Measurements from ENCODE around the gene CD7.

Gene CD7

GRCh38 chr17:82325286-82326180 is 8.1 kb upstream of the CD7 start:
- Histone ChIP-seq H3K9me3 (ENCODE audit: control insufficient read depth, insufficient read depth, low read depth, low read length) (no peaks in the 10 kb centered on the region), H3K4me3 (ENCODE audit: low read depth, low read length) (no peak overlapping the region), H3K27me3 (ENCODE audit: control insufficient read depth, insufficient read depth, low read length) (peaks cover 45% of the 10 kb centered on the region), H3K36me3 (ENCODE audit: control insufficient read depth, insufficient read depth, low read length) (no peaks in the 10 kb centered on the region), H3K27ac (ENCODE audit: low read depth, low read length) (no peak overlapping the region), H3K4me1 (ENCODE audit: control insufficient read depth, insufficient read depth, low read length) (peaks cover 21% of the 10 kb centered on the region), H3K9ac (ENCODE audit: low read length) (no peak overlapping the region)

DNA sequence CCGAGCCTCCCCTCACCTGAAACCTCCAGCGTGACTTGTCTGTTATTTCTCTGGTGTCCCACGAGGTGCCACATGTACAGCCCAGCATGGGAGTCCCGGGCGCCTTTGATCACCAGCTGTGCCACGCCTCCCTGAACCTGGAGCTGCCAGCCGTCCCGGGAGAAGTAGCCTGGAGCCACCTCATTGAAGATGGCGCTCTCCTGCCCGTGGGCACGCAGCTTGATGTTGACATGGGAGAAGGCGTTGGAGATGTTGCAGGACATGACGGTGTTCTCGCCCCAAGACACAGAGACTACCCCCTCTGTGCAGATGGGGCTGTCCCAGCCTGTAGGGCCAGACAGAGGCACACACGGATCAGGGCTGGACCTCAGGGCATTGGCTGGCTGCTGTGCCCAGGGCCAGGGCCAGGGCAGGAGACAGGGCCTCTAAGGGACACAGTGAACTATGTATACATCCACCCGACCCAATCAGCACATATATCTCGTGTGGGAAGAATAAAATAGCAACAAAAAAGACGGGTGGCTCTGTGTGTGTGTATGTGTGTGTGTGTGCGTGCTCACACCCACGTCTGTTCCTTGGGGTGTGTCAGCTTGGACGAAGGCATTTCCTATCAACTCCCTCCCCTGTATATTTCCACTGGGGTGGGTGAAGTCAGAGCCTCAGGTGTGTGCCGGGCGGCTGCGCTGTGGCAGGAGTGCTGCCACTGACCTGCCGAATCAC is 7.3 kb upstream of the CD7 start:
- H3K4me3 ChIP-seq (ENCODE audit: low read depth, low read length): no peak overlapping the region
- no peak overlapping the region for H3K27ac ChIP-seq (ENCODE audit: low read depth, low read length)
- H3K36me3 ChIP-seq (ENCODE audit: control insufficient read depth, insufficient read depth, low read length): no peaks in the 10 kb centered on the region
- no peaks in the 10 kb centered on the region for H3K9me3 ChIP-seq (ENCODE audit: control insufficient read depth, insufficient read depth, low read depth, low read length)
- H3K9ac ChIP-seq (ENCODE audit: low read length): no peak overlapping the region
- H3K4me1 ChIP-seq (ENCODE audit: control insufficient read depth, insufficient read depth, low read length): peaks cover 21% of the 10 kb centered on the region
- H3K27me3 ChIP-seq (ENCODE audit: control insufficient read depth, insufficient read depth, low read length): peaks cover 37% of the 10 kb centered on the region

DNA sequence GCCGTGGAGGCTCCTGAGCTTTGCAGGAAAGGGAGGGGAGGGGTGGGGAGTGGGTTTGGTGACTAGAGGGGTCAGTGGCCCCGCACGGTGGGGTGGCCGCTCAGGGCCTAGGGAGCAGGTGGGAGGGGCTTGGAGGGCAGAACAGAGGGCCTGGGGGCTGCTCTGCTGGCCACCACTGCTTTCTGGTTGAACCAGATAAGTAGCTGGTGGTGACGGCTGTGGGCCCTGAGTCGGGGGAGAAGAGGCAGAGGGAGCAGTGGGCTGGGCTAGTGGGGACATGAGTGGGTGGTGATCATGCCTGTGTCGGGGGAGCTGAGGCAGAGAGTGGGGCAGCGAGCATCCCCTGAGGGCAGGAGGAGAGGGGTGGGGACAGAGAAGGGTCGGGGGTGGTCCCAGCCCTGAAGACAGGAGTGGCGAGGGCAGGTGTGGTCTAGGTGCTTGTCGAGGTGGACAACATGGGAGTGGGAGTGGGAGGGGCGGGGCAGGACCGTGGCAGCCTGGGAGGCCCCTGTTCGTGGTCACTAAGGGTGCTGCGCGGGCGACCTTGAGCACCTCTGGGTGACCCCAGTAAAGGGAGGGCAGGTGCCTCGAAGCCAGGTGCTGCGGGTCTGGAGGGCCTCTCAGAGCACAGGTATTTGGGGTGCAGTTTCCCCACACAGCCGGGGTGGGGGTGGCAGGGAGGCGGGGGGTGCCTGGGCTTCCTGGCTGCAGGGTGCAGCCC is 6.3 kb upstream of the CD7 start:
- Histone ChIP-seq H3K4me1 (ENCODE audit: control insufficient read depth, insufficient read depth, low read length) (peaks cover 19% of the 10 kb centered on the region), H3K9me3 (ENCODE audit: control insufficient read depth, insufficient read depth, low read depth, low read length) (peaks cover 10% of the 10 kb centered on the region; the same call in 1 of the 2 replicates), H3K36me3 (ENCODE audit: control insufficient read depth, insufficient read depth, low read length) (no peaks in the 10 kb centered on the region), H3K9ac (ENCODE audit: low read length) (no peak overlapping the region), H3K27me3 (ENCODE audit: control insufficient read depth, insufficient read depth, low read length) (peaks cover 27% of the 10 kb centered on the region), H3K27ac (ENCODE audit: low read depth, low read length) (no peak overlapping the region), H3K4me3 (ENCODE audit: low read depth, low read length) (no peak overlapping the region)

GRCh38 chr17:82322526-82323453 is 5.4 kb upstream of the CD7 start:
- no peak overlapping the region for H3K27ac ChIP-seq (ENCODE audit: low read depth, low read length)
- H3K4me1 ChIP-seq (ENCODE audit: control insufficient read depth, insufficient read depth, low read length): peaks cover 13% of the 10 kb centered on the region
- no peaks in the 10 kb centered on the region for H3K36me3 ChIP-seq (ENCODE audit: control insufficient read depth, insufficient read depth, low read length)

GRCh38 chr17:82321947-82322466 is 4.6 kb upstream of the CD7 start:
- H3K27me3 ChIP-seq (ENCODE audit: control insufficient read depth, insufficient read depth, low read length): peaks cover 13% of the 10 kb centered on the region; the same call in 1 of the 2 replicates
- H3K4me3 ChIP-seq (ENCODE audit: low read depth, low read length): no peak overlapping the region
- H3K27ac ChIP-seq (ENCODE audit: low read depth, low read length): no peak overlapping the region
- no peaks in the 10 kb centered on the region for H3K36me3 ChIP-seq (ENCODE audit: control insufficient read depth, insufficient read depth, low read length)
- H3K4me1 ChIP-seq (ENCODE audit: control insufficient read depth, insufficient read depth, low read length): peaks cover 13% of the 10 kb centered on the region
- H3K9me3 ChIP-seq (ENCODE audit: control insufficient read depth, insufficient read depth, low read depth, low read length): peaks cover 13% of the 10 kb centered on the region; the same call in 1 of the 2 replicates
- no peak overlapping the region for H3K9ac ChIP-seq (ENCODE audit: low read length)

More at GRCh38 chr17:82322526-82323453, 5.4 kb upstream of the CD7 start:
- H3K9ac ChIP-seq (ENCODE audit: low read length): no peak overlapping the region
- peaks cover 13% of the 10 kb centered on the region; the same call in 1 of the 2 replicates for H3K9me3 ChIP-seq (ENCODE audit: control insufficient read depth, insufficient read depth, low read depth, low read length)
- H3K4me3 ChIP-seq (ENCODE audit: low read depth, low read length): no peak overlapping the region
- peaks cover 20% of the 10 kb centered on the region; the same call in 1 of the 2 replicates for H3K27me3 ChIP-seq (ENCODE audit: control insufficient read depth, insufficient read depth, low read length)

GRCh38 chr17:82320956-82321927 is 3.8 kb upstream of the CD7 start:
- Histone ChIP-seq H3K4me1 (ENCODE audit: control insufficient read depth, insufficient read depth, low read length) (peaks cover 10% of the 10 kb centered on the region), H3K27me3 (ENCODE audit: control insufficient read depth, insufficient read depth, low read length) (peaks cover 8% of the 10 kb centered on the region; the same call in 1 of the 2 replicates), H3K4me3 (ENCODE audit: low read depth, low read length) (peak overlapping the region; percentile 29; the same call in 1 of the 2 replicates), H3K9me3 (ENCODE audit: control insufficient read depth, insufficient read depth, low read depth, low read length) (peaks cover 13% of the 10 kb centered on the region; the same call in 1 of the 2 replicates), H3K36me3 (ENCODE audit: control insufficient read depth, insufficient read depth, low read length) (no peaks in the 10 kb centered on the region), H3K27ac (ENCODE audit: low read depth, low read length) (no peak overlapping the region), H3K9ac (ENCODE audit: low read length) (no peak overlapping the region)

DNA sequence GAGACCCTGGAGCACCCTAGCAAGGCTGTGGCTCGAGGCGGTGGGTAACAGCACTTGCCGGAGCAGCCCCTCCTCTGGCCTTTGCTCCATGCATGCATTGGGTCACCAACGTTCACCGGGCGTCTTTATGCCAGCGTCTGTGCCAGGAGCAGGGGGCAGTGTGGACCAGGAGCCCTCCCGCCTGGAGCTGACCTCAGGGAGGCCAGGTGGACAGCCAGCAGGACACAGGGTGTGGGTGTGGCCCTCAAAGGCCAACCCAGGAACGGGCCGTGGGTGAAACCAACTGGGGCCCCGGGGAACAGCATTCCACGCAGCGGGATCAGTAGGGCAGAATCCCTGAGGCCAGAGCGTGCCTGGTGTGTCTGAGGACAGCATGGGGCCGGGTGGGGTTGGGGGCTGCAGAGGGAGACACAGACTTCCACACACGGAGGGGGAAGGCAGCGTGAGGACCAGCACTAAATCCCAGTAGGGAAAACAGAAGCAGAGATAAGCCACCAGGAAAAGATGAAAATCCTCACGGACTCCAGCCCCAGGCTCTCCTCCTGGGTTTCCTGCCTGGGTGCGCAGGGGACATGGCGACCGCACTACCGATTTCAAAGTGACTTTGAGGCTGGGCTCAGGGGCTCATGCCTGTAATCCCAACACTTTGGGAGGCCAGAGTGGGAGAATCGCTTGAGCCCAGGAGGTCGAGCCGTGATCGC is 2.9 kb upstream of the CD7 start:
- Histone ChIP-seq H3K9ac (ENCODE audit: low read length) (no peak overlapping the region), H3K9me3 (ENCODE audit: control insufficient read depth, insufficient read depth, low read depth, low read length) (peaks cover 13% of the 10 kb centered on the region; the same call in 1 of the 2 replicates), H3K4me3 (ENCODE audit: low read depth, low read length) (no peak overlapping the region), H3K27ac (ENCODE audit: low read depth, low read length) (no peak overlapping the region), H3K4me1 (ENCODE audit: control insufficient read depth, insufficient read depth, low read length) (peaks cover 10% of the 10 kb centered on the region), H3K27me3 (ENCODE audit: control insufficient read depth, insufficient read depth, low read length) (peaks cover 8% of the 10 kb centered on the region; the same call in 1 of the 2 replicates), H3K36me3 (ENCODE audit: control insufficient read depth, insufficient read depth, low read length) (no peaks in the 10 kb centered on the region)

DNA sequence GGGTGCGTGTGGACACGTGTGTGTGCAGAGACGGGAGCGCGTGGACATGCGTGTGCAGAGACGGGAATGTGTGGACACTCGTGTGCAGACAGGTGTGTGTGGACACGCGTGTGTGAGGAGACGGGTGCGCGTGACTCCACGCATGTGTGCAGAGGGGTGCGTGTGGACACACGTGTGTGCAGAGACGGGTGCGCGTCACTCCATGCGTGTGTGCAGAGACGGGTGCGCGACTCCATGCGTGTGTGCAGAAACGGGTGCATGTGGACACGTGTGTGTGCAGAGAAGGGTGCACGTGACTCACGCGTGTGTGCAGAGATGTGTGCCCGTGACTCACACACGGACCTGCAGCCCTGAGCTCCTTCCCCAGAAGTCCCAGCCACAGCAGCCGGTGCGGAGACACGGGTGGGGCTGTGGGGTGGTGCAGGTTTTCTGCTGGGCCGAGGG is 2.2 kb upstream of the CD7 start:
- Histone ChIP-seq H3K4me1 (ENCODE audit: control insufficient read depth, insufficient read depth, low read length) (peaks cover 10% of the 10 kb centered on the region), H3K36me3 (ENCODE audit: control insufficient read depth, insufficient read depth, low read length) (no peaks in the 10 kb centered on the region), H3K9me3 (ENCODE audit: control insufficient read depth, insufficient read depth, low read depth, low read length) (peaks cover 13% of the 10 kb centered on the region; the same call in 1 of the 2 replicates), H3K4me3 (ENCODE audit: low read depth, low read length) (no peak overlapping the region), H3K27me3 (ENCODE audit: control insufficient read depth, insufficient read depth, low read length) (peaks cover 8% of the 10 kb centered on the region; the same call in 1 of the 2 replicates), H3K9ac (ENCODE audit: low read length) (no peak overlapping the region), H3K27ac (ENCODE audit: low read depth, low read length) (no peak overlapping the region)
